ENCODE data around the gene CCDC197. TPM values are rescaled to one million over a fixed set of nuclear protein-coding genes. Genes with fewer than 3 reads are reported as not detected.

The CCDC197 gene
- total and polyA plus RNA-seq, 2 of the 4 experiments (the other 2 are of a cell fraction) = not detected

- Histone ChIP-seq H3K56ac (ENCODE audit: extremely low read depth, insufficient read depth, low read length) (no peak overlapping the region), H2BK5ac (ENCODE audit: low read depth, low read length, poor library complexity, severe bottlenecking) (no peak overlapping the region), H3K27ac (ENCODE audit: insufficient read depth, low read length) (no peak overlapping the region), H4K8ac (ENCODE audit: low read depth in 2 of 2, low read length in 2 of 2) (no peak overlapping the region), H2AK5ac (ENCODE audit: low read depth, low read length) (no peak overlapping the region), H3K36me3 (ENCODE audit: control insufficient read depth, insufficient read depth, low read length) (no peaks in the 10 kb centered on the region), H3K18ac (ENCODE audit: low read depth, low read length) (no peak overlapping the region), H3K79me1 (ENCODE audit: low read depth in 1 of 2, low read length in 2 of 2) (no peaks in the 10 kb centered on the region), H3K9ac (ENCODE audit: low read depth, low read length) (no peak overlapping the region), H3K23ac (ENCODE audit: low read depth, low read length) (no peak overlapping the region), H3K27me3 (ENCODE audit: control insufficient read depth, insufficient read depth, low read length) (peaks cover 25% of the 10 kb centered on the region), H3K14ac (replicated peaks; ENCODE audit: low read depth, low read length) (no peak overlapping the region), H2BK15ac (ENCODE audit: low read depth, low read length) (no peak overlapping the region), H2AFZ (replicated peaks; ENCODE audit: low read length, poor library complexity) (no peak overlapping the region), H2BK20ac (ENCODE audit: low read depth, low read length) (no peak overlapping the region), H4K5ac (ENCODE audit: low read depth, low read length) (no peak overlapping the region), H3K4me1 (ENCODE audit: control insufficient read depth, insufficient read depth, low read length) (peaks cover 5% of the 10 kb centered on the region; the same call in 1 of the 2 replicates), H3K4me2 (ENCODE audit: low read depth, low read length) (no peak overlapping the region), H3K9me1 (ENCODE audit: insufficient read depth, low read length) (no peaks in the 10 kb centered on the region; the same call in 1 of the 2 replicates), H3K4me3 (ENCODE audit: insufficient read depth, low read depth, low read length) (no peak overlapping the region), H2BK120ac (ENCODE audit: low read depth, low read length) (no peak overlapping the region), H4K20me1 (ENCODE audit: insufficient read depth, low read length) (no peaks in the 10 kb centered on the region), H4K91ac (ENCODE audit: insufficient read depth, low read depth, low read length) (no peak overlapping the region), H2AK9ac (replicated peaks; ENCODE audit: low read depth, low read length, poor library complexity) (no peak overlapping the region), H3K9me3 (ENCODE audit: control insufficient read depth, insufficient read depth, low read length) (no peaks in the 10 kb centered on the region), H3K4ac (ENCODE audit: low read depth, low read length) (no peak overlapping the region)
- intact Hi-C loops (cut with micrococcal nuclease) (loop anchor here (5.0 kb wide), 1 partner anchor 43 kb away; no protein-coding TSS in a partner anchor), dilution Hi-C loops (cut with HindIII; ENCODE audit: low sequenced_read_pairs, unreplicated experiment) (no loop called here), in situ Hi-C loops (cut with MboI; ENCODE audit: low sequenced_read_pairs) (loop anchor here (5.0 kb wide), 1 partner anchor 58 kb away; no protein-coding TSS in a partner anchor)
- ATAC-seq (ENCODE audit: low read depth) (no peak), DNase-seq (no peak)
- no TSS peak for BruUV-seq (replicated peaks)
- POLR2A ChIA-PET (ENCODE audit: unreplicated experiment) = no interaction called here
- TF ChIP-seq ELK1 (IDR thresholded peaks at IDR 0.05; ENCODE audit: borderline replicate concordance, low read depth, low read length) (no peak), MXI1 (IDR thresholded peaks at IDR 0.05; ENCODE audit: borderline replicate concordance, low read depth, low read length) (no peak), RCOR1 (IDR thresholded peaks at IDR 0.05; ENCODE audit: insufficient replicate concordance, low read length) (no peak), NFE2L2 (IDR thresholded peaks at IDR 0.05; ENCODE audit: low read depth, low read length) (no peak), RFX5 (IDR thresholded peaks at IDR 0.05; ENCODE audit: low read depth, low read length) (no peak), MAFK (IDR thresholded peaks at IDR 0.05; ENCODE audit: low read depth, low read length) (no peak), BHLHE40 (IDR thresholded peaks at IDR 0.05; ENCODE audit: low read depth, low read length) (no peak), FOS (IDR thresholded peaks at IDR 0.05; ENCODE audit: low read depth, low read length) (no peak), SMC3 (IDR thresholded peaks at IDR 0.05; ENCODE audit: low read depth, low read length) (no peak), RAD21 (IDR thresholded peaks at IDR 0.05; ENCODE audit: low read length) (no peak)
- CTCF ChIA-PET = interaction anchor here (1.2 to 5.3 kb wide), 3 partner anchors 16 to 60 kb away, joined by 5 to 50 read pairs (median 8); no protein-coding TSS in a partner anchor
- WGBS, 2 experiments (ENCODE audit: extremely low coverage in 2 of 2, insufficient read length in 1 of 2) = 72% methylated on average over 2 of the region's 6 CpGs; no CpG with 5 or more reads in 1 of the 2 experiments
Measured at GRCh38 chr14:94000267-94000666, 3.2 kb downstream of the CCDC197 start.

All from IMR-90 (cell line).